HL-60 (cell line): ENCODE data around the gene NEK9.

Source experiments
- CTCF ChIP-seq: IDR thresholded peaks from one replicate; pipeline ENCODE4 v1.5.1; 2011; ENCODE audit warnings: low read length, control low read depth, inconsistent platforms; ENCODE audit not compliant: insufficient read depth
- TF ChIP-seq, protein P1 (sequence below): IDR thresholded peaks from 2 replicates; pipeline ENCODE4 v1.6.1; 2012; ENCODE audit warnings: low read depth; ENCODE audit not compliant: insufficient replicate concordance

GRCh38 chr14:75156111-75156510 lies 29.3 kb upstream of the NEK9 start:
- no peak for TF ChIP-seq CTCF
- TF ChIP-seq, protein P1, sequence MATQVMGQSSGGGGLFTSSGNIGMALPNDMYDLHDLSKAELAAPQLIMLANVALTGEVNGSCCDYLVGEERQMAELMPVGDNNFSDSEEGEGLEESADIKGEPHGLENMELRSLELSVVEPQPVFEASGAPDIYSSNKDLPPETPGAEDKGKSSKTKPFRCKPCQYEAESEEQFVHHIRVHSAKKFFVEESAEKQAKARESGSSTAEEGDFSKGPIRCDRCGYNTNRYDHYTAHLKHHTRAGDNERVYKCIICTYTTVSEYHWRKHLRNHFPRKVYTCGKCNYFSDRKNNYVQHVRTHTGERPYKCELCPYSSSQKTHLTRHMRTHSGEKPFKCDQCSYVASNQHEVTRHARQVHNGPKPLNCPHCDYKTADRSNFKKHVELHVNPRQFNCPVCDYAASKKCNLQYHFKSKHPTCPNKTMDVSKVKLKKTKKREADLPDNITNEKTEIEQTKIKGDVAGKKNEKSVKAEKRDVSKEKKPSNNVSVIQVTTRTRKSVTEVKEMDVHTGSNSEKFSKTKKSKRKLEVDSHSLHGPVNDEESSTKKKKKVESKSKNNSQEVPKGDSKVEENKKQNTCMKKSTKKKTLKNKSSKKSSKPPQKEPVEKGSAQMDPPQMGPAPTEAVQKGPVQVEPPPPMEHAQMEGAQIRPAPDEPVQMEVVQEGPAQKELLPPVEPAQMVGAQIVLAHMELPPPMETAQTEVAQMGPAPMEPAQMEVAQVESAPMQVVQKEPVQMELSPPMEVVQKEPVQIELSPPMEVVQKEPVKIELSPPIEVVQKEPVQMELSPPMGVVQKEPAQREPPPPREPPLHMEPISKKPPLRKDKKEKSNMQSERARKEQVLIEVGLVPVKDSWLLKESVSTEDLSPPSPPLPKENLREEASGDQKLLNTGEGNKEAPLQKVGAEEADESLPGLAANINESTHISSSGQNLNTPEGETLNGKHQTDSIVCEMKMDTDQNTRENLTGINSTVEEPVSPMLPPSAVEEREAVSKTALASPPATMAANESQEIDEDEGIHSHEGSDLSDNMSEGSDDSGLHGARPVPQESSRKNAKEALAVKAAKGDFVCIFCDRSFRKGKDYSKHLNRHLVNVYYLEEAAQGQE, result no peak
